ENCODE measurements around the gene SOCS6.

GRCh38 chr18:70263336-70263735, 25.5 kb upstream of the SOCS6 start:
- no peak for TF ChIP-seq POLR2A (IDR thresholded peaks at IDR 0.05; ENCODE audit: low read depth)
- no peak for TF ChIP-seq POLR2AphosphoS5 (IDR thresholded peaks at IDR 0.05)
- TF ChIP-seq CTCF (IDR thresholded peaks at IDR 0.05), result no peak
- TF ChIP-seq EP300 (IDR thresholded peaks at IDR 0.05), result no peak
